CD14-positive monocyte (primary cell): ENCODE measurements around the gene PAXX. TPM values are rescaled to one million over a fixed set of nuclear protein-coding genes. Genes with fewer than 3 reads are reported as not detected.

Experiments used
- DNase-seq, 3 donors: peaks; one replicate each; pipeline ENCODE4 v3.0.0-alpha.2; 2011 to 2022
- H2AFZ ChIP-seq: 2 replicates; pipeline ENCODE4 v1.6.0; 2012; ENCODE audit warnings: mild to moderate bottlenecking, low read depth, low read length, inconsistent platforms; ENCODE audit not compliant: insufficient read depth, poor library complexity, severe bottlenecking
- H3K27ac ChIP-seq, 2 donors: 1 replicate in 1 of 2; 2 replicates in 1 of 2; pipeline ENCODE4 v1.5.1; 2012 to 2013; ENCODE audit warnings: low read length in 2 of 2, control low read depth in 1 of 2, inconsistent platforms in 1 of 2, low read depth in 1 of 2, mild to moderate bottlenecking in 1 of 2
- H3K27me3 ChIP-seq, 2 donors: one replicate each; pipeline versions ENCODE4 v1.6.0 to v1.6.1; 2011 to 2013; ENCODE audit warnings: low read length in 2 of 2; ENCODE audit not compliant: control insufficient read depth in 2 of 2, insufficient read depth in 2 of 2
- H3K36me3 ChIP-seq, 2 donors: replicated peaks in 1 of 2; 1 replicate in 1 of 2; 2 replicates in 1 of 2; pipeline versions ENCODE4 v1.5.1 to v1.6.1; 2012 to 2013; ENCODE audit warnings: low read length in 2 of 2, control low read depth in 1 of 2, inconsistent platforms in 1 of 2, mild to moderate bottlenecking in 1 of 2; ENCODE audit not compliant: insufficient read depth in 2 of 2, control insufficient read depth in 1 of 2
- H3K4me1 ChIP-seq, 2 donors: 1 replicate in 1 of 2; 2 replicates in 1 of 2; pipeline versions ENCODE4 v1.5.1 to v1.6.1; 2012 to 2013; ENCODE audit warnings: low read length in 2 of 2, control low read depth in 1 of 2, inconsistent platforms in 1 of 2, mild to moderate bottlenecking in 1 of 2, moderate library complexity in 1 of 2; ENCODE audit not compliant: insufficient read depth in 2 of 2, control insufficient read depth in 1 of 2
- H3K4me2 ChIP-seq: replicated peaks from 2 replicates; pipeline ENCODE3; 2012; ENCODE audit warnings: low read length, moderate library complexity, mild to moderate bottlenecking; ENCODE audit not compliant: poor library complexity, severe bottlenecking; ENCODE audit errors: extremely low read depth
- H3K4me3 ChIP-seq, 3 experiments: fragments of 200-600 bp in 1 of 3; sonication (generic) in 1 of 3; replicated peaks in 1 of 3; 1 replicate in 2 of 3; 2 replicates in 1 of 3; pipeline ENCODE4 v1.5.1; 2011 to 2013; ENCODE audit warnings: low read length in 3 of 3, mild to moderate bottlenecking in 3 of 3, control low read depth in 2 of 3, low read depth in 2 of 3, inconsistent platforms in 1 of 3, moderate library complexity in 1 of 3
- H3K79me2 ChIP-seq: 2 replicates; pipeline ENCODE4 v1.6.0; 2012; ENCODE audit warnings: mild to moderate bottlenecking, control low read depth, inconsistent platforms, low read length, moderate library complexity; ENCODE audit not compliant: insufficient read depth
- H3K9ac ChIP-seq: 2 replicates; pipeline ENCODE4 v1.6.0; 2017; ENCODE audit warnings: low read length, mild to moderate bottlenecking; ENCODE audit not compliant: insufficient read depth, poor library complexity, severe bottlenecking
- H3K9me3 ChIP-seq, 2 donors: replicated peaks in 1 of 2; 1 replicate in 1 of 2; 2 replicates in 1 of 2; pipeline versions ENCODE4 v1.5.1 to v1.6.1; 2012 to 2013; ENCODE audit warnings: low read length in 2 of 2, control low read depth in 1 of 2; ENCODE audit not compliant: control insufficient read depth in 1 of 2, insufficient read depth in 1 of 2
- H4K20me1 ChIP-seq: 2 replicates; pipeline ENCODE4 v1.6.0; 2012; ENCODE audit warnings: mild to moderate bottlenecking, low read length, control low read depth, moderate library complexity; ENCODE audit not compliant: insufficient read depth
- H3K27ac Mint-ChIP-seq, 7 donors: one replicate each; pipeline ENCODE4 v1.8.0; 2020; ENCODE audit warnings: mild to moderate bottlenecking in 7 of 7, mixed read lengths in 7 of 7, moderate library complexity in 6 of 7, inconsistent platforms in 2 of 7
- H3K27me3 Mint-ChIP-seq, 3 donors: one replicate each; pipeline ENCODE4 v1.8.0; 2021 to 2022; ENCODE audit warnings: low read depth in 3 of 3, mild to moderate bottlenecking in 3 of 3, mixed read lengths in 3 of 3, moderate library complexity in 3 of 3, inconsistent platforms in 1 of 3
- H3K36me3 Mint-ChIP-seq, 2 donors: one replicate each; pipeline ENCODE4 v1.8.0; 2020; ENCODE audit warnings: mixed read lengths in 2 of 2, inconsistent platforms in 1 of 2, mild to moderate bottlenecking in 1 of 2
- H3K4me1 Mint-ChIP-seq: one replicate; pipeline ENCODE4 v1.8.0; 2020; ENCODE audit warnings: mild to moderate bottlenecking, mixed read lengths
- H3K4me3 Mint-ChIP-seq, 2 donors: one replicate each; pipeline ENCODE4 v1.8.0; 2020; ENCODE audit warnings: mild to moderate bottlenecking in 2 of 2, mixed read lengths in 2 of 2, moderate library complexity in 1 of 2
- H3K9me3 Mint-ChIP-seq, 7 donors: one replicate each; pipeline ENCODE4 v1.8.0; 2020 to 2022; ENCODE audit warnings: mixed read lengths in 7 of 7, mild to moderate bottlenecking in 6 of 7, moderate library complexity in 6 of 7, inconsistent platforms in 2 of 7
- CTCF ChIP-seq: fragments of 200-600 bp; IDR thresholded peaks from one replicate; pipeline ENCODE4 v1.8.0; 2022; ENCODE audit warnings: antibody characterized with exemption, mild to moderate bottlenecking
- WGBS: methylation state at CpG from one replicate; pipeline ENCODE4 v1.1.5; 2013; ENCODE audit warnings: missing lambda C conversion rate; ENCODE audit not compliant: insufficient coverage; 5-methylcytosine and 5-hydroxymethylcytosine counted together
- intact Hi-C, 2 donors: fragments of 100-400 bp; cut with micrococcal nuclease; formaldehyde crosslinking; loops; one replicate each; pipeline versions ENCODE4 v1.15.0 to v1.15.1; 2023
- polyA plus RNA-seq, 3 donors: library from polyadenylated mRNA; depleted of rRNA in 1 of 3; unstranded in 2 of 3; stranded (reverse) in 1 of 3; fragments of 300-500 nt in 2 of 3; fragments of >200 nt in 1 of 3; fragmentation: Illumina TruSeq in 2 of 3; gene quantifications; 1 replicate in 2 of 3; 2 replicates in 1 of 3; pipeline ENCODE4 v1.2.3, GENCODE V29; 2012 to 2021

Gene PAXX
- polyA plus RNA-seq, 3 donors: 35.3 to 92.9 (median 40.7) TPM

GRCh38 chr9:136960938-136961275, 31.3 kb upstream of the PAXX start:
- H3K4me3 Mint-ChIP-seq: no peak overlapping the region
- 93% methylated on average over 12 of the region's 15 CpGs for whole genome bisulfite sequencing
- H3K36me3 Mint-ChIP-seq: no peaks in the 10 kb centered on the region
- Histone ChIP-seq H3K4me3 (no peak overlapping the region), H3K4me1 (peaks cover 4 to 8% of the 10 kb centered on the region in 2 donors), H3K27me3 (no peaks in the 10 kb centered on the region), H3K4me2 (no peak overlapping the region), H3K9ac (no peak overlapping the region), H3K27ac (no peak overlapping the region), H3K36me3 (no peaks in the 10 kb centered on the region), H3K9me3 (no peaks in the 10 kb centered on the region), H2AFZ (no peak overlapping the region), H3K79me2 (no peaks in the 10 kb centered on the region), H4K20me1 (no peaks in the 10 kb centered on the region)
- H3K27me3 Mint-ChIP-seq: peaks cover 6 to 11% (median 7%) of the 10 kb centered on the region in 3 donors
- no peak for TF ChIP-seq CTCF
- no peak for DNase-seq
- H3K27ac Mint-ChIP-seq: no peak overlapping the region
- H3K9me3 Mint-ChIP-seq: peaks cover 0 to 5% (median 3%) of the 10 kb centered on the region in 7 donors
- H3K4me1 Mint-ChIP-seq: peaks cover 8% of the 10 kb centered on the region
- intact Hi-C loops: no loop called here

GRCh38 chr9:136961279-136962065, 30.8 kb upstream of the PAXX start:
- Histone ChIP-seq H3K4me1 (peaks cover 10 to 12% of the 10 kb centered on the region in 2 donors), H3K9ac (no peak overlapping the region), H4K20me1 (no peaks in the 10 kb centered on the region), H3K4me2 (no peak overlapping the region), H3K27me3 (no peaks in the 10 kb centered on the region), H2AFZ (no peak overlapping the region), H3K27ac (no peak overlapping the region), H3K9me3 (no peaks in the 10 kb centered on the region), H3K4me3 (no peak overlapping the region), H3K79me2 (no peaks in the 10 kb centered on the region), H3K36me3 (no peaks in the 10 kb centered on the region)
- Mint-ChIP-seq H3K27me3 (peaks cover 9 to 16% (median 11%) of the 10 kb centered on the region in 3 donors), H3K36me3 (no peaks in the 10 kb centered on the region), H3K27ac (no peak overlapping the region), H3K9me3 (peaks cover 0 to 4% (median 3%) of the 10 kb centered on the region in 7 donors), H3K4me3 (no peak overlapping the region), H3K4me1 (peaks cover 14% of the 10 kb centered on the region)
- WGBS: 91% methylated on average over 20 of the region's 23 CpGs
- TF ChIP-seq CTCF: no peak
- intact Hi-C loops: no loop called here
- DNase-seq: no peak
